HepG2 (cell line): ENCODE data around the gene AGAP1. TPM values are rescaled to one million over a fixed set of nuclear protein-coding genes. Genes with fewer than 3 reads are reported as not detected.

ENCODE experiments used
- ADNP ChIP-seq: sonication (generic); formaldehyde crosslinking; IDR thresholded peaks from 2 replicates; pipeline ENCODE4 v1.4.0; 2020; ENCODE audit warnings: missing genetic modification reagents
- ATF7-NPFF ChIP-seq: sonication (generic); formaldehyde crosslinking; IDR thresholded peaks from 2 replicates; pipeline ENCODE4 v1.8.1; 2023; ENCODE audit warnings: mild to moderate bottlenecking, low read depth, missing genetic modification reagents, moderate library complexity
- FOSL1 ChIP-seq: sonication (generic); formaldehyde crosslinking; IDR thresholded peaks from 2 replicates; pipeline ENCODE4 v1.9.0; 2021; ENCODE audit warnings: missing genetic modification reagents, borderline replicate concordance
- HMG20B ChIP-seq: conservative IDR thresholded peaks from 2 replicates; pipeline ENCODE4 v1.6.1; 2016; ENCODE audit warnings: missing genetic modification reagents, missing compliant biosample characterization
- JUNB ChIP-seq: sonication (generic); formaldehyde crosslinking; IDR thresholded peaks from 2 replicates; pipeline ENCODE4 v1.8.0; 2022; ENCODE audit warnings: missing genetic modification reagents, mild to moderate bottlenecking, borderline replicate concordance
- KDM1A ChIP-seq: IDR thresholded peaks from 2 replicates; pipeline ENCODE4 v1.6.1; 2016; ENCODE audit warnings: missing compliant biosample characterization
- MED1 ChIP-seq: sonication (generic); formaldehyde crosslinking; IDR thresholded peaks from 2 replicates; pipeline ENCODE4 v1.4.0; 2020; ENCODE audit warnings: missing genetic modification reagents
- NFE2L2 ChIP-seq: fragments of 150-350 bp; IDR thresholded peaks from 2 replicates; pipeline ENCODE4 v1.6.1; 2014; ENCODE audit warnings: low read length
- PAX8 ChIP-seq: sonication (generic); formaldehyde crosslinking; IDR thresholded peaks from 2 replicates; pipeline ENCODE4 v1.8.0; 2022; ENCODE audit warnings: mild to moderate bottlenecking, missing genetic modification reagents, borderline replicate concordance
- SAP130 ChIP-seq: IDR thresholded peaks from 2 replicates; pipeline ENCODE4 v1.6.1; 2016; ENCODE audit warnings: low read depth
- TP53 ChIP-seq: sonication (generic); formaldehyde crosslinking; conservative IDR thresholded peaks from 2 replicates; pipeline ENCODE4 v1.4.0; 2020; ENCODE audit warnings: missing genetic modification reagents
- ZNF136 ChIP-seq: sonication (generic); formaldehyde crosslinking; IDR thresholded peaks from 2 replicates; pipeline ENCODE4 v1.8.1; 2022; ENCODE audit warnings: low read depth, mild to moderate bottlenecking, moderate library complexity, missing genetic modification reagents
- ZNF274 ChIP-seq: sonication (generic); formaldehyde crosslinking; IDR thresholded peaks from 2 replicates; pipeline ENCODE4 v1.5.1; 2020; ENCODE audit warnings: mild to moderate bottlenecking, missing genetic modification reagents
- ZNF557 ChIP-seq: sonication (generic); formaldehyde crosslinking; IDR thresholded peaks from 2 replicates; pipeline ENCODE4 v1.4.0; 2020; ENCODE audit warnings: missing genetic modification reagents
- ZNF674 ChIP-seq: sonication (generic); formaldehyde crosslinking; IDR thresholded peaks from 2 replicates; pipeline ENCODE4 v1.5.0; 2020; ENCODE audit warnings: low read depth, mild to moderate bottlenecking, missing genetic modification reagents
- polyA plus RNA-seq, 8 experiments: library from polyadenylated mRNA; depleted of rRNA in 3 of 8; stranded (reverse) in 7 of 8; unstranded in 1 of 8; fragments of >200 nt; fragmentation: Illumina TruSeq in 4 of 8; extraction: Trizol in 4 of 8; gene quantifications; 2 replicates each; pipeline versions ENCODE4 v1.2.1 to v1.2.3, GENCODE V29; 2011 to 2016; ENCODE audit warnings: low read depth in 4 of 8, missing spikeins in 1 of 8, mixed read lengths in 1 of 8; ENCODE audit not compliant: insufficient read depth in 1 of 8
- total RNA-seq, 5 experiments: library from RNA; depleted of rRNA; stranded (reverse); fragments of >200 nt; fragmentation: Illumina TruSeq; extraction: Trizol; gene quantifications; 2 replicates each; pipeline ENCODE4 v1.2.3, GENCODE V29; 2016; ENCODE audit warnings: low read depth in 1 of 5
- TF ChIP-seq, protein P1 (sequence below): sonication (generic); formaldehyde crosslinking; IDR thresholded peaks from 2 replicates; pipeline ENCODE4 v1.5.0; 2020; ENCODE audit warnings: missing genetic modification reagents
- TF ChIP-seq, protein P2 (sequence below): fragments of 450-650 bp; IDR thresholded peaks from 2 replicates; pipeline ENCODE4 v1.6.1; 2017
- TF ChIP-seq, protein P3 (sequence below): sonication (generic); formaldehyde crosslinking; IDR thresholded peaks from 2 replicates; pipeline ENCODE4 v1.9.0; 2021; ENCODE audit warnings: missing genetic modification reagents, borderline replicate concordance
- TF ChIP-seq, protein P4 (sequence below): sonication (generic); formaldehyde crosslinking; conservative IDR thresholded peaks from 2 replicates; pipeline ENCODE4 v1.8.0; 2022; ENCODE audit warnings: missing genetic modification reagents
- TF ChIP-seq, protein P5 (sequence below): sonication (generic); formaldehyde crosslinking; IDR thresholded peaks from 2 replicates; pipeline ENCODE4 v1.4.0; 2020; ENCODE audit warnings: missing genetic modification reagents, borderline replicate concordance
- TF ChIP-seq, protein P6 (sequence below): sonication (generic); formaldehyde crosslinking; conservative IDR thresholded peaks from 2 replicates; pipeline ENCODE4 v1.4.0; 2020; ENCODE audit warnings: missing genetic modification reagents

AGAP1 gene
- total and polyA plus RNA-seq, 2 of the 13 experiments (the other 11 are each of a cell fraction or from before 2014, with no cell fraction given), result 21.2 to 32.7 TPM

DNA sequence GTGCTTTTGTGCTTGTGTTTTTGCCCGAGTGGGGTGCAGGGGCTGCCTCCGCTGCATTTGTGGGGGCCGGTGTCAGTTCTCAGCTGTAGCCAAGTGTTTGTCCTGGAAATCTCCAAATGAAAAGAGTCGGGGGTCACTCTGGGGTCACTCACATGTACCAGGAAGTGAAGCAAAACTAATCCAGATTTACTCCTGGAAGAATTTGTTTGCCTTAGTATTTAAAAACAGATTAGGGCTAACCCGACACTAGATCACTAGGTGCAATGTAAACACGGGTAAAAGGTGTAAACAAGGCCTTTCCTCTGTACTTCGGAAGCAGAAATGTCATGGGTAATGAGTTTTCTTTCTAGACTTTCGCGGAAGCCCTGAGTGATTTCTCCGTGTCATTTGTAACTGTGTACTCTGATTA is 624.0 kb downstream of the AGAP1 start (continued):
- TF ChIP-seq MED1, result peak; percentile 93
- peak; percentile 92 for TF ChIP-seq SAP130 (CRISPR knock-in tag)
- TF ChIP-seq ADNP (CRISPR knock-in tag), result no peak
- TF ChIP-seq, protein P1, sequence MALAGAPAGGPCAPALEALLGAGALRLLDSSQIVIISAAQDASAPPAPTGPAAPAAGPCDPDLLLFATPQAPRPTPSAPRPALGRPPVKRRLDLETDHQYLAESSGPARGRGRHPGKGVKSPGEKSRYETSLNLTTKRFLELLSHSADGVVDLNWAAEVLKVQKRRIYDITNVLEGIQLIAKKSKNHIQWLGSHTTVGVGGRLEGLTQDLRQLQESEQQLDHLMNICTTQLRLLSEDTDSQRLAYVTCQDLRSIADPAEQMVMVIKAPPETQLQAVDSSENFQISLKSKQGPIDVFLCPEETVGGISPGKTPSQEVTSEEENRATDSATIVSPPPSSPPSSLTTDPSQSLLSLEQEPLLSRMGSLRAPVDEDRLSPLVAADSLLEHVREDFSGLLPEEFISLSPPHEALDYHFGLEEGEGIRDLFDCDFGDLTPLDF (CRISPR knock-in tag), result no peak
- 0 out of 2 replicates have a peak, but pooled peaks have one; percentile 36 for TF ChIP-seq ATF7-NPFF (CRISPR knock-in tag)
- TF ChIP-seq, protein P2, sequence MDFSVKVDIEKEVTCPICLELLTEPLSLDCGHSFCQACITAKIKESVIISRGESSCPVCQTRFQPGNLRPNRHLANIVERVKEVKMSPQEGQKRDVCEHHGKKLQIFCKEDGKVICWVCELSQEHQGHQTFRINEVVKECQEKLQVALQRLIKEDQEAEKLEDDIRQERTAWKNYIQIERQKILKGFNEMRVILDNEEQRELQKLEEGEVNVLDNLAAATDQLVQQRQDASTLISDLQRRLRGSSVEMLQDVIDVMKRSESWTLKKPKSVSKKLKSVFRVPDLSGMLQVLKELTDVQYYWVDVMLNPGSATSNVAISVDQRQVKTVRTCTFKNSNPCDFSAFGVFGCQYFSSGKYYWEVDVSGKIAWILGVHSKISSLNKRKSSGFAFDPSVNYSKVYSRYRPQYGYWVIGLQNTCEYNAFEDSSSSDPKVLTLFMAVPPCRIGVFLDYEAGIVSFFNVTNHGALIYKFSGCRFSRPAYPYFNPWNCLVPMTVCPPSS, result no peak
- TF ChIP-seq TP53 (CRISPR knock-in tag), result 0 out of 2 replicates have a peak, but pooled peaks have one; percentile 40
- 0 out of 2 replicates have a peak, but pooled peaks have one; percentile 45 for TF ChIP-seq ZNF557 (CRISPR knock-in tag)
- TF ChIP-seq HMG20B (CRISPR knock-in tag), result peak; percentile 99
- no peak for TF ChIP-seq NFE2L2
- TF ChIP-seq ZNF136 (CRISPR knock-in tag), result no peak
- TF ChIP-seq, protein P3, sequence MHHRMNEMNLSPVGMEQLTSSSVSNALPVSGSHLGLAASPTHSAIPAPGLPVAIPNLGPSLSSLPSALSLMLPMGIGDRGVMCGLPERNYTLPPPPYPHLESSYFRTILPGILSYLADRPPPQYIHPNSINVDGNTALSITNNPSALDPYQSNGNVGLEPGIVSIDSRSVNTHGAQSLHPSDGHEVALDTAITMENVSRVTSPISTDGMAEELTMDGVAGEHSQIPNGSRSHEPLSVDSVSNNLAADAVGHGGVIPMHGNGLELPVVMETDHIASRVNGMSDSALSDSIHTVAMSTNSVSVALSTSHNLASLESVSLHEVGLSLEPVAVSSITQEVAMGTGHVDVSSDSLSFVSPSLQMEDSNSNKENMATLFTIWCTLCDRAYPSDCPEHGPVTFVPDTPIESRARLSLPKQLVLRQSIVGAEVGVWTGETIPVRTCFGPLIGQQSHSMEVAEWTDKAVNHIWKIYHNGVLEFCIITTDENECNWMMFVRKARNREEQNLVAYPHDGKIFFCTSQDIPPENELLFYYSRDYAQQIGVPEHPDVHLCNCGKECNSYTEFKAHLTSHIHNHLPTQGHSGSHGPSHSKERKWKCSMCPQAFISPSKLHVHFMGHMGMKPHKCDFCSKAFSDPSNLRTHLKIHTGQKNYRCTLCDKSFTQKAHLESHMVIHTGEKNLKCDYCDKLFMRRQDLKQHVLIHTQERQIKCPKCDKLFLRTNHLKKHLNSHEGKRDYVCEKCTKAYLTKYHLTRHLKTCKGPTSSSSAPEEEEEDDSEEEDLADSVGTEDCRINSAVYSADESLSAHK (CRISPR knock-in tag), result no peak
- TF ChIP-seq, protein P4, sequence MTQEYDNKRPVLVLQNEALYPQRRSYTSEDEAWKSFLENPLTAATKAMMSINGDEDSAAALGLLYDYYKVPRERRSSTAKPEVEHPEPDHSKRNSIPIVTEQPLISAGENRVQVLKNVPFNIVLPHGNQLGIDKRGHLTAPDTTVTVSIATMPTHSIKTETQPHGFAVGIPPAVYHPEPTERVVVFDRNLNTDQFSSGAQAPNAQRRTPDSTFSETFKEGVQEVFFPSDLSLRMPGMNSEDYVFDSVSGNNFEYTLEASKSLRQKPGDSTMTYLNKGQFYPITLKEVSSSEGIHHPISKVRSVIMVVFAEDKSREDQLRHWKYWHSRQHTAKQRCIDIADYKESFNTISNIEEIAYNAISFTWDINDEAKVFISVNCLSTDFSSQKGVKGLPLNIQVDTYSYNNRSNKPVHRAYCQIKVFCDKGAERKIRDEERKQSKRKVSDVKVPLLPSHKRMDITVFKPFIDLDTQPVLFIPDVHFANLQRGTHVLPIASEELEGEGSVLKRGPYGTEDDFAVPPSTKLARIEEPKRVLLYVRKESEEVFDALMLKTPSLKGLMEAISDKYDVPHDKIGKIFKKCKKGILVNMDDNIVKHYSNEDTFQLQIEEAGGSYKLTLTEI (CRISPR knock-in tag), result no peak
- TF ChIP-seq, protein P5, sequence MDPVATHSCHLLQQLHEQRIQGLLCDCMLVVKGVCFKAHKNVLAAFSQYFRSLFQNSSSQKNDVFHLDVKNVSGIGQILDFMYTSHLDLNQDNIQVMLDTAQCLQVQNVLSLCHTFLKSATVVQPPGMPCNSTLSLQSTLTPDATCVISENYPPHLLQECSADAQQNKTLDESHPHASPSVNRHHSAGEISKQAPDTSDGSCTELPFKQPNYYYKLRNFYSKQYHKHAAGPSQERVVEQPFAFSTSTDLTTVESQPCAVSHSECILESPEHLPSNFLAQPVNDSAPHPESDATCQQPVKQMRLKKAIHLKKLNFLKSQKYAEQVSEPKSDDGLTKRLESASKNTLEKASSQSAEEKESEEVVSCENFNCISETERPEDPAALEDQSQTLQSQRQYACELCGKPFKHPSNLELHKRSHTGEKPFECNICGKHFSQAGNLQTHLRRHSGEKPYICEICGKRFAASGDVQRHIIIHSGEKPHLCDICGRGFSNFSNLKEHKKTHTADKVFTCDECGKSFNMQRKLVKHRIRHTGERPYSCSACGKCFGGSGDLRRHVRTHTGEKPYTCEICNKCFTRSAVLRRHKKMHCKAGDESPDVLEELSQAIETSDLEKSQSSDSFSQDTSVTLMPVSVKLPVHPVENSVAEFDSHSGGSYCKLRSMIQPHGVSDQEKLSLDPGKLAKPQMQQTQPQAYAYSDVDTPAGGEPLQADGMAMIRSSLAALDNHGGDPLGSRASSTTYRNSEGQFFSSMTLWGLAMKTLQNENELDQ (CRISPR knock-in tag), result no peak
- TF ChIP-seq KDM1A, result peak; percentile 90; the same call in 1 of the 2 replicates
- TF ChIP-seq ZNF274 (CRISPR knock-in tag), result no peak; the same call in 1 of the 2 replicates
- no peak for TF ChIP-seq PAX8 (CRISPR knock-in tag)
- TF ChIP-seq FOSL1, result no peak
- TF ChIP-seq ZNF674, result no peak
- TF ChIP-seq, protein P6, sequence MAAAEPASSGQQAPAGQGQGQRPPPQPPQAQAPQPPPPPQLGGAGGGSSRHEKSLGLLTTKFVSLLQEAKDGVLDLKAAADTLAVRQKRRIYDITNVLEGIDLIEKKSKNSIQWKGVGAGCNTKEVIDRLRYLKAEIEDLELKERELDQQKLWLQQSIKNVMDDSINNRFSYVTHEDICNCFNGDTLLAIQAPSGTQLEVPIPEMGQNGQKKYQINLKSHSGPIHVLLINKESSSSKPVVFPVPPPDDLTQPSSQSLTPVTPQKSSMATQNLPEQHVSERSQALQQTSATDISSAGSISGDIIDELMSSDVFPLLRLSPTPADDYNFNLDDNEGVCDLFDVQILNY, result no peak
- TF ChIP-seq JUNB (CRISPR knock-in tag), result 0 out of 2 replicates have a peak, but pooled peaks have one; percentile 34
